HUES6 (cell line): ENCODE results near the gene HSBP1L1.

Experiments used
- H3K27ac ChIP-seq: 2 replicates; pipeline ENCODE4 v1.7.0; 2013; ENCODE audit warnings: low read depth, mild to moderate bottlenecking, low read length, inconsistent platforms
- H3K27me3 ChIP-seq: 2 replicates; pipeline ENCODE4 v1.6.1; 2013; ENCODE audit warnings: low read length; ENCODE audit not compliant: control insufficient read depth, insufficient read depth
- H3K36me3 ChIP-seq: 2 replicates; pipeline ENCODE4 v1.6.1; 2013; ENCODE audit warnings: low read length; ENCODE audit not compliant: control insufficient read depth, insufficient read depth
- H3K4me1 ChIP-seq: 2 replicates; pipeline ENCODE4 v1.6.1; 2013; ENCODE audit warnings: low read length; ENCODE audit not compliant: control insufficient read depth, insufficient read depth
- H3K4me3 ChIP-seq: 2 replicates; pipeline ENCODE4 v1.5.1; 2013; ENCODE audit warnings: low read depth, low read length
- H3K9ac ChIP-seq: one replicate; pipeline ENCODE4 v1.6.1; 2013; ENCODE audit warnings: mild to moderate bottlenecking, low read length
- H3K9me3 ChIP-seq: 2 replicates; pipeline ENCODE4 v1.6.1; 2013; ENCODE audit warnings: low read depth, low read length; ENCODE audit not compliant: control insufficient read depth, insufficient read depth

Gene HSBP1L1

DNA sequence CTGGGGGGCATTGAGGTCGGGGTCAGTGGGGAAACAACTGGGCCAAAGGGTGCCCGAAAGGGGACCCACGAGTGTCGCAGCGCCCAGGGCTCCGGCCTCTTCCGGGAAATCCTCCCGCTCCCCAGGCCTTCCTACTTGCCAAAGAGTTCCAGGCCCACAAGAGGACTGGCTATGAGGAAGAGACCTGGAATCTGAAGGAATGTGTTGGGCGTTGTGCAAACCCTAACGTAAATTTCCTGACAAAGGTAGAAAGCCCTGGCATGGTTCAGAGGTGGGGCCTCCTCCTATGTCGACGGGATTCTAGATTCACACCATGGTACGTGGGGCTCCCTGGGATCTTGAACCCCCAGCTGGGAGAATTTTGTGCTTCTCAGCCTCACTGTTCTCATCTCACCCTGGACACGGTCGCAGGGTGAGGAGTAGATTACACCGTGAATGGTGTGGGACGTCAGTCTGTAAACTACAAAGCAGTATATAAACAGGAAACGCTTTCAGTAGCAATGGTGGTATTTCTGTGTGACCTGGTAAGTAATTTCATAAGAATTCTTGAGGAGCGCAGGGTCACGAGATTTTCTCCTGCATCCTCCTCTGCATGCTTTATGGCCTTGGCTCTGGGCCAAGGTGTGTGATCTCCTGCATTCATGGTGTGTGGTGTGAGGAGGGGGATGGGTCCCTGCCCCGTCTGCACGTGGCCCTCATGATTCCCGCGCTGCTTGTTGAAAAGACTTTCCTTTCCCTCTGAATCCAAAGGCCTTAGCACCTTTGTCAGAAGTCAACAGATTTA, 868 bp downstream of the HSBP1L1 start:
- Histone ChIP-seq H3K9me3 (no peaks in the 10 kb centered on the region), H3K4me1 (peaks cover 28% of the 10 kb centered on the region), H3K27me3 (peaks cover 54% of the 10 kb centered on the region), H3K27ac (no peak overlapping the region), H3K4me3 (peak overlapping the region; percentile 49; the same call in 1 of the 2 replicates), H3K36me3 (peaks cover 2% of the 10 kb centered on the region; the same call in 1 of the 2 replicates), H3K9ac (no peak overlapping the region)

GRCh38 chr18:79970419-79971133, 6.1 kb downstream of the HSBP1L1 start:
- Histone ChIP-seq H3K27me3 (peaks cover under 1% of the 10 kb centered on the region), H3K27ac (no peak overlapping the region), H3K36me3 (peaks cover 52% of the 10 kb centered on the region), H3K4me1 (peaks cover under 1% of the 10 kb centered on the region), H3K9ac (no peak overlapping the region), H3K9me3 (no peaks in the 10 kb centered on the region), H3K4me3 (no peak overlapping the region)

DNA sequence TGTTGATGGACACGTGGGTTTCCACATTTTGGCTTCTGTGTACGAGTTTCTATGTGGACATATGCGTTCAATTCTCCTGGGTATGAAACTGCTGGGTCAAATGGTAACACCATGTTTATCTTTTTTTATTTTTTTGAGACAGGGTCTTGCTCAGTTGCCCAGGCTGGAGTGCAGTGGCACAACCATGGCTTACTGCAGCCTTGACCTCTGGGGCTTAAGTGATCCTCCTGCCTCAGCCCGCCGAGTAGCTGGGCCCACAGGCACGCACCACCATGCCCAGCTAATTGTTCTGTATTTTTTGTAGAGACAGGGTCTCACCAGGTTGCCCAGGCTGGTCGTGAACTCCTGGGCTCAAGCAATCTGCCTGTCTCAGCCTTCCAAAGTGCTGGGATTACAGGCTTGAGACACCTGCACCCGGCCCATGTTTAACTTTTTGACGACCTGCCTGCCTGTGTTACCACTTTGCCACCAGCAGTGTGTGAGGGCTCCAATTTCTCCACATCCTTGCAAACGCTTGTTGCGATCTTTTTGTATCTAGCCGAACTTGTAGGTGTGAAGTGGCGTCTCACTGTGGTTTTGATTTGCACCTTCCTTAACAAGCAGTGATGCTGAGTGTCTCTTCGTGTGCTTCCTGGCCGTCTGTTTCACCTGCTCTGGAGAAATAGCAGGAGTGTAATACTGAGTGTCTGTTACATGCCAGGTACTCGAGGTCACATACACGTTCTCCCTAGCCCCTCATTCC, 6.9 kb downstream of the HSBP1L1 start:
- Histone ChIP-seq H3K27ac (no peak overlapping the region), H3K9ac (no peak overlapping the region), H3K36me3 (peaks cover 60% of the 10 kb centered on the region), H3K4me3 (no peak overlapping the region), H3K27me3 (no peaks in the 10 kb centered on the region), H3K4me1 (no peaks in the 10 kb centered on the region), H3K9me3 (no peaks in the 10 kb centered on the region)

GRCh38 chr18:79971986-79972385, 7.5 kb downstream of the HSBP1L1 start:
- H3K9me3 ChIP-seq: no peaks in the 10 kb centered on the region
- H3K4me3 ChIP-seq: no peak overlapping the region
- H3K36me3 ChIP-seq: peaks cover 63% of the 10 kb centered on the region
- no peak overlapping the region for H3K9ac ChIP-seq
- H3K27me3 ChIP-seq: no peaks in the 10 kb centered on the region
- H3K4me1 ChIP-seq: no peaks in the 10 kb centered on the region
- H3K27ac ChIP-seq: no peak overlapping the region

DNA sequence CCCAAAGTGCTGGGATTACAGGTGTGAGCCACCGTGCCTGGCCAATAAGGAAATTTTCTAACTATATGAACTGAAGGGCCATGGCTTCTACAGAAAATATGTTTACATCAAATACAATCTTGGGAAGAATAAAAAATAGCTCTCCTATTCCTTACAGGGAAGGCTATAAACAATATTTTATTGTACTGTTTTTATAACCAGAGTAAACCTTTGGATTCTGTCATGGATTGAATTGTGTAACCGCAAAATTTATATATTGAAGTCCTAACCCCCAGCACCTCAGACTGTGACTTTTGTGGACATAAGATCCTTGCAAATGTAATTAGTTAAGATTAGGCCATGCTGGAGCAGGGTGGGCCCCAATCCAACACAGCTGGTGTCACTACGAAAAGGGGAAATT, 8.3 kb downstream of the HSBP1L1 start:
- Histone ChIP-seq H3K9ac (no peak overlapping the region), H3K27ac (no peak overlapping the region), H3K9me3 (no peaks in the 10 kb centered on the region), H3K27me3 (no peaks in the 10 kb centered on the region), H3K4me1 (no peaks in the 10 kb centered on the region), H3K36me3 (peaks cover 67% of the 10 kb centered on the region), H3K4me3 (no peak overlapping the region)

DNA sequence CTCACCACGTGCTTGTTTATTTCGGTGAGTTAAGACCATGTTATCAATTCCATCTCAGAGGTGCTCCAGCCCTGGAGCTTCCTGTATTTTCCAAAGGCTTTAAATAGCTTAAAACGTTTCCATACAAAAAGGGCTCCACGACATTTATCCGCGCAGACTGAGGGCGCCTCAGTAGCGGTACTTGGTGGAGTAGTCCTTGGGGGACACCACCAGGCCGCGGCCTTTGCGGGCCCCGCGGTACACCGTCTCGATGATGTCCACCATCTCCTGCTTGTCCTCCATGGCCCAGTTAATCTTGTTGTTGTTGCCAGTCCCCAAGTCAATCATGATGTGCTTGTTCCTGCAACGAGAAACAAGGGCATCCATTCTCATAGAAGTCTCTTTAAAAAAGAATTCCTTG, 9.1 kb downstream of the HSBP1L1 start:
- no peak overlapping the region for H3K27ac ChIP-seq
- H3K36me3 ChIP-seq: peaks cover 69% of the 10 kb centered on the region
- no peaks in the 10 kb centered on the region for H3K4me1 ChIP-seq
- H3K9me3 ChIP-seq: no peaks in the 10 kb centered on the region
- no peak overlapping the region for H3K4me3 ChIP-seq
- no peaks in the 10 kb centered on the region for H3K27me3 ChIP-seq
- no peak overlapping the region for H3K9ac ChIP-seq

- no peaks in the 10 kb centered on the region for H3K4me1 ChIP-seq
- no peaks in the 10 kb centered on the region for H3K27me3 ChIP-seq
- H3K9ac ChIP-seq: no peak overlapping the region
- H3K27ac ChIP-seq: no peak overlapping the region
- H3K9me3 ChIP-seq: no peaks in the 10 kb centered on the region
- no peak overlapping the region for H3K4me3 ChIP-seq
- H3K36me3 ChIP-seq: peaks cover 71% of the 10 kb centered on the region
Observed at GRCh38 chr18:79974025-79974654, 9.7 kb downstream of the HSBP1L1 start.

GRCh38 chr18:79975043-79975442, 10.6 kb downstream of the HSBP1L1 start:
- Histone ChIP-seq H3K27me3 (no peaks in the 10 kb centered on the region), H3K4me3 (no peak overlapping the region), H3K9ac (no peak overlapping the region), H3K9me3 (no peaks in the 10 kb centered on the region), H3K27ac (no peak overlapping the region), H3K36me3 (peaks cover 75% of the 10 kb centered on the region), H3K4me1 (no peaks in the 10 kb centered on the region)

DNA sequence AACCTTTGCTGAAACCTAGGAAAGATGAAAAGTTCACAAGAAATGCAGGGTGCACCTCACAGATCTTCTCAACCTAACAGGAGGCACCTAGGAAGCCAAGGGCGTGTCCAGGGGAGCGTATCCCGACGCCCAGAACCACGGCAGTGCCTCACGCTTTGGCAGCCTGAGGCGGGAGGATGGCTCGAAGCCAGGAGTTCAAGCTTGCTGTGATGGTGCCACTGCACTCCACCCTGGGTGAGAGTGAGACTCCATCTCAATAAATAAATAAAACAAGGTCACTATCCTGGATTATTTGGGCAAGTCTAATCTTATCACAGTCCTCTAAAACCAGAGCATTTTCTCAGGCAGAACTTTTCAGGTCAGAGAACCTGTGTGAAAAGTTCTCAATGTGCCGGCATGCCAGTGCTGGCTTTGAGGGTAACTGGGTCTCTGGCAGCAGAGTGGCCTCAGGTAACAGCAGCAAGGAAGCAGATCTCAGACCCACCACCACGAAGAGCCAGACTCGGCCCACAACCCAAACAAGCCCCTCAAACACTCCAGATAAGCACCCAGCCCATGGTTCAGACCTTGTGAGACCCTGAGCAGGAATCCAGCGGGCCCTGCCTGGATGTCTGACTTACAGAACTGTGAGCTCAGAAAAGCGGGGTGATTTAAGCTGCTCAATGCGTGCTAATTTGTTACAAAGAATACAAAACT, 11.7 kb downstream of the HSBP1L1 start:
- Histone ChIP-seq H3K9ac (no peak overlapping the region), H3K4me1 (no peaks in the 10 kb centered on the region), H3K36me3 (peaks cover 64% of the 10 kb centered on the region), H3K9me3 (no peaks in the 10 kb centered on the region), H3K27ac (no peak overlapping the region), H3K27me3 (no peaks in the 10 kb centered on the region), H3K4me3 (no peak overlapping the region)

- H3K4me1 ChIP-seq: no peaks in the 10 kb centered on the region
- no peak overlapping the region for H3K4me3 ChIP-seq
- no peak overlapping the region for H3K27ac ChIP-seq
- peaks cover 52% of the 10 kb centered on the region for H3K36me3 ChIP-seq
- no peaks in the 10 kb centered on the region for H3K27me3 ChIP-seq
- no peaks in the 10 kb centered on the region for H3K9me3 ChIP-seq
- no peak overlapping the region for H3K9ac ChIP-seq
Observed at GRCh38 chr18:79979843-79980242, 15.4 kb downstream of the HSBP1L1 start.
